Skin epidermis (tissue), 12 donors: ENCODE measurements around the gene CCDC93.

ENCODE experiments used
- H3K27ac ChIP-seq, 21 experiments: fragments of 200-600 bp; sonication (generic) in 11 of 21; one replicate each; pipeline ENCODE4 v1.5.0; 2020; ENCODE audit warnings: mild to moderate bottlenecking in 3 of 21, inconsistent platforms in 2 of 21, moderate library complexity in 2 of 21
- H3K4me3 ChIP-seq, 7 experiments: fragments of 200-600 bp; sonication (generic) in 2 of 7; one replicate each; pipeline ENCODE4 v1.5.0; 2020; ENCODE audit warnings: inconsistent platforms in 2 of 7, mild to moderate bottlenecking in 2 of 7, moderate library complexity in 1 of 7

Gene CCDC93, protein sequence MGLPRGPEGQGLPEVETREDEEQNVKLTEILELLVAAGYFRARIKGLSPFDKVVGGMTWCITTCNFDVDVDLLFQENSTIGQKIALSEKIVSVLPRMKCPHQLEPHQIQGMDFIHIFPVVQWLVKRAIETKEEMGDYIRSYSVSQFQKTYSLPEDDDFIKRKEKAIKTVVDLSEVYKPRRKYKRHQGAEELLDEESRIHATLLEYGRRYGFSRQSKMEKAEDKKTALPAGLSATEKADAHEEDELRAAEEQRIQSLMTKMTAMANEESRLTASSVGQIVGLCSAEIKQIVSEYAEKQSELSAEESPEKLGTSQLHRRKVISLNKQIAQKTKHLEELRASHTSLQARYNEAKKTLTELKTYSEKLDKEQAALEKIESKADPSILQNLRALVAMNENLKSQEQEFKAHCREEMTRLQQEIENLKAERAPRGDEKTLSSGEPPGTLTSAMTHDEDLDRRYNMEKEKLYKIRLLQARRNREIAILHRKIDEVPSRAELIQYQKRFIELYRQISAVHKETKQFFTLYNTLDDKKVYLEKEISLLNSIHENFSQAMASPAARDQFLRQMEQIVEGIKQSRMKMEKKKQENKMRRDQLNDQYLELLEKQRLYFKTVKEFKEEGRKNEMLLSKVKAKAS

DNA sequence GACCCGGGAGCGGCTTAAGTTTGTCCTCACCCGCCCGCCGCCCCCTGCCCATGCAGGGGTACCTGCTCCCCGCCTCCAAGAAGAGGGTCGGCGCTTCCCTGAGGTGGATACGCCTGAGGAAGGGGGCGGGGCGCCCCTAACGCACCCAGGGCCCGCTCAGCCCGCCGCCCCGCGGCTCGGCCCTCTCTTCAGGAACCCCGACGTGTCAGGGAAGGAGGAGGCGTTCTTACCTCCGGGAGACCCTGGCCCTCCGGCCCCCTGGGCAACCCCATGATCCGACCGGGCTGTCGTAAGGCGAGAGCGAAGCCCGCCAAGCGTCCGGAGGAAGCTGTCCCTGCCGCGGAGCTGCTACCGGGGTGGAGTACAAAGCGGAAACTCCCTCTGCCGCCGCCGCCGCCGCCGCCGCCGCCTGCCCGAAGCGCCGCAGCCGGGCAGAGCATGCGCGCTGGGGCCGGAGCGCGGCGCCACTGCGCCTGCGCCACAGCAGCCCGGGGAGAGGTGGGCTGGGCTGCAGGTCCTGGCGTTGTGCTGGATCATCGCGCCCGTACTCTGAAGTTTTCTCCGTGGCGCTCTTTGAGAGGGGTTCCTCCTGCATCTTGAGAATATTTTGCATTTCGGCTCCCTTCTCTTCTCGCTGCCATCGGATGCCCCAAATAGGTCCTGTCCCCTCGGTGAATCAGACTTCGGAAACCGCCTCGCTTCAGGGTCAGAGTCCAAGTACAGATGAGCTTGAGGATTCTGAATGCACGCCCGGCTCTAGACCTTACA lies at the start of gene CCDC93:
TSS of gene CCDC93 (minus strand) at position 347 of the 768 bp plus-strand sequence. CDS start at position 272, 75 bp downstream.
- H3K4me3 ChIP-seq = peak within 1 kb of the TSS; percentile 73 to 99 (median 97)
- H3K27ac ChIP-seq = peak within 1 kb of the TSS; percentile 61 to 98 (median 89)

DNA sequence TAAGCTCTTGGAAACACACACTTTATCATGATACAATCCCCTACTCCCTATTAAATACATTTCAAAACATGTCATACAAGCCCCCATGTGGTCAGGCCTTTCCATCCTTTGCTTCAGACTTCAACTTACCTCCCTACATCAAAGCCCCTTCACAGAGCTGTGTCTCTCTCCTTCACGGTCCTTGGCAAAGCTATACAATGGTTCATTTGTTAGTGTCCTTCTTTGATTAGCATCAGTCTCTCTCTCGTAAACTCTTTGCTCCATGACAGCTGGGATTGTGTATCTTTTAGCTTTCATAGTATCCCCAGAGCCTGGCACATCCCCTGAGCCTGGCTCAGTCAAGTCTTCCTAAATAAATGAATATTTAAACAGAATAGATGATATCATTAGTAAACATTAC lies 48.8 kb upstream of the CCDC93 start:
- H3K27ac ChIP-seq = no peak overlapping the region
- H3K4me3 ChIP-seq = no peak overlapping the region

GRCh38 chr2:118062048-118062447 lies 48.2 kb upstream of the CCDC93 start:
- H3K4me3 ChIP-seq = no peak overlapping the region
- peak overlapping the region in 1 of 21 experiments; percentile 61 for H3K27ac ChIP-seq

DNA sequence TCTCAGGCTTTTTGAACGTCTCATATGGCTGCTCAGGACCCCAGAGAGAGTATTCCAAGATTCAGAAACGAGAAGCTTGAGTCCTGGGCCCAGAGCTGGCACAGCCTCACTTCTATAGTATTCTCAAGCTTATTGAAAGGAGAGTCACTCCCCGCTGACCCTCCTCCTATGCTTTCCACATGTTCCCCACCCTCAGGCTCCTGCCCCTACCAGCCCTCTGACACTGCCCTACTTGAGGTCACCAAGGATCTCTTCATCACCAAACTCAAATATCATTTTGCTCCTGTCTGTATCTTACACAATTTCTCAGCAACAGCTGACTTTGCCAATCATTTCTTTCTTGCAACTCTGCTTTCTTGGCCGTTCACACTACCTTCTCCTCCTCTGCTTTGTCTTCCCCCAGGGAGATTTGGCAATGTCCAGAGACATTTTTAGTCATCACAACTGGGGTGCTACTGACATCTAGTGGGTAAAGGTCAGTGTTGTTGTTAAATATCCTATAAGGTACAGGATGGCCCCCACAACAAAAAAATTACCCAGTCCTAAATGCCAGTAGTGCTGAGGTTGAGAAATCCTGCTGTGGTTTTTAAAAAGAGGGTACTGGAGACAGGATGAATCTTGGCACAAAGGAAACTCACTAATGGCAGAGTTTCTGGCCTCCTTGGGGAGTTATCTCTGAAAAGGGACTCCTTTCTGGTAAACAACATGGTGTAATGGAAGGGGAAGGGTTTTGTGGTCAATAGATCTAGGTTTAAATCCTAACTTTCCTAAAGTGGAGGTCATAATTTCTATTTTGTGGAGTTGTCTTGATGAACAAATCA lies 47.5 kb upstream of the CCDC93 start:
- Histone ChIP-seq H3K27ac (peak overlapping the region in 5 of 21 experiments; percentile 32 to 68 (median 40)), H3K4me3 (no peak overlapping the region)

DNA sequence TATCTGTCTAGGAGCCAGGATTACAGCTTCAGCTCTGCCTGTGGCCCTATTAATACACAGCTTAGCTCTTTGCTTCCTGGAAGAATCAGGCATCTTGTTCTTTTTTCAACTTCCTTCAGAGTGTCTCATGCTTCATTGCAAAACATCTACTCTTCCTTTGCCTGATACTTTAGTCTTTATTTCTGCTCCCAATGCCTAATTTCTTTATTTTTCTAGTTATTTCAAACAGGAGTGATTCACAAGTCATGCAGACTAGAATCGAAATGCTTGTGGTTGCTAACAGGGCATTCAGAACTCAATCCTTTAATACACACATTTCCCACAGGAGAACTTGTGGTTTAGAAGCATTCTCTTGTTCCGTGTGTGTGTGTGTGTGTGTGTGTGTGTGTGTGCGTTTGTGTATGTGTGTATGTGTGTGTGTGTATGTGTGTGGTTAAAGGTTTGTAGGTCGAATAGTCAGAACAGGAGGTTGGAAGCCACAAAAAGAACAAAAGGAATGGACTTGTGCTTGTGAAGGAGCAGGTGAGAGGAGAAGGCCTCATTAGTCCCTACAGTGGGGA lies 46.1 kb upstream of the CCDC93 start:
- H3K4me3 ChIP-seq = no peak overlapping the region
- H3K27ac ChIP-seq = peak overlapping the region in 12 of 21 experiments; percentile 24 to 71 (median 42)

DNA sequence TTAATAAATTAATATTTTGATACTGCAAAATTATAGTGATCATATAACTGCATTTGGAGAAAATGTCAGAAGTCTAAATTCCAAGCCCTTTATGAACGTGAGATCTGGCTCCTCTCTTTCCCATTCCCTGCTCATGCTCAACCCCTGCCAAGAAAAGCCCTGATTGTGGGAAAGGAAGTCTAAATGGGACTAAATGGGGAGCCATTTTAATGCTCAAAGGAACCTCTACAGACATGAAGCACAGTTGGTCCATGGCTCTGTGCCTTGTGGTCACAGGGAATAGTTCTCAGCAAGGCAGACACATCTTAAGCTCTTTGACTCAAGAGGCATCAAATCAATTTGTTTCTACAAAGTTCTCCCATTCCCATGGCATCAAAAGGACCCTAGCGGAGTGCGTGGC lies 45.1 kb upstream of the CCDC93 start:
- Histone ChIP-seq H3K27ac (peak overlapping the region in 8 of 21 experiments; percentile 18 to 71 (median 50)), H3K4me3 (no peak overlapping the region)

- peak overlapping the region in 1 of 21 experiments; percentile 35 for H3K27ac ChIP-seq
- H3K4me3 ChIP-seq = no peak overlapping the region
These were observed 42.9 kb upstream of the CCDC93 start for GRCh38 chr2:118056801-118057200.

- no peak overlapping the region for H3K4me3 ChIP-seq
- H3K27ac ChIP-seq = peak overlapping the region in 3 of 21 experiments; percentile 12 to 59 (median 35)
These were observed 42.3 kb upstream of the CCDC93 start for GRCh38 chr2:118056165-118056534.

DNA sequence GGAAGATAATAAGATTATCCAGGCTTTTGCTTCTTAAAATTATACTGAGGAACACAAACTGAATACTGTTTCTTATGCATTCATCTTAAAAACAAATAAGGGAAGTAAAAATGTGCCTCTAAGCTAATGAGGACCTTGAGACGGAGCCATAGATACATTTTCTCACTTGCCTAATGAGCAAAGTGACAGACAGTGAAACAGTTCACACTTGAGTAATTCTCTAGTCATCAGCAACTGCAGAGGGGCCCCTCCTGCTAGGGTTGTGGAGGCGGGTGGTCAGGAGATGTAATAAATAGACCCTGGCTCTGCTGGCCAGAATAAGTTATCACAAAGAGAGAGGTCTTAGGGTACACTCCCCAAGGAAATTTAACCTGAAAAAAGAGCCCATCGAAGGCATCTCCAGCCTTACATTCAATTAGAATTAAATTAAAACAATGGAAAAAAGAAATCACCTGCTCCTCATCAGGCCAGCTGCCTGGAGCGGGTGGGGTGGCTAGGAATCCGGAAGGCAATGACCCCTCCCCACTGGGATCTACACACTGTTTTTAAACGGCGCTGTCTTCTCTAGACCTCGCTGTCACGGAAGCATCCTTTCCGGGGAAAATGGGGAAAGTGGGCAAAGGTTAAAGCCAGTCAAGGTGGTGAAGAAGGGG lies 41.8 kb upstream of the CCDC93 start:
- Histone ChIP-seq H3K4me3 (no peak overlapping the region), H3K27ac (peak overlapping the region in 2 of 21 experiments; percentile 12 to 59)

GRCh38 chr2:118054213-118055008 lies 40.5 kb upstream of the CCDC93 start:
- no peak overlapping the region for H3K27ac ChIP-seq
- H3K4me3 ChIP-seq = no peak overlapping the region

DNA sequence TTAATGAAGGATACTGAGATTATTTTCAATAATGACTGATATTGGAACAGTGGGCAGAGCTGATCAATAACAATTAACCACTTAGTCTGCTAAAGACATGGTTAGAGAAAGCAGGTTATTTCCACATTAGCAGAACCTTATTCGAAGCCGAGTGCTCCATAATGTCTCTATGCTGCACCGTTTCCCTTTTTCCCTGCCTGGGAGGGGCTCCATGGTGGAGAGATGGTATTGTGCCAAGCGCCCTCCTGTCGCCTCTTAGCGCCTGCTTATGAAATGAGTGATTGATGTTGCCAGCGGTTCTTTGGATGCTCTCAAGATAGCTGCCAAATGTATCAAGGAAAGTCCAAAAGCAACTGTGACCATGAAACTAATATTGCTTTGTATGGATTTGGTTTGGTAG lies 39.8 kb upstream of the CCDC93 start:
- H3K27ac ChIP-seq = no peak overlapping the region
- no peak overlapping the region for H3K4me3 ChIP-seq

- no peak overlapping the region for H3K27ac ChIP-seq
- H3K4me3 ChIP-seq = no peak overlapping the region
These were observed 38.6 kb upstream of the CCDC93 start for GRCh38 chr2:118052474-118052873.

GRCh38 chr2:118051826-118052358 lies 38.0 kb upstream of the CCDC93 start:
- Histone ChIP-seq H3K4me3 (no peak overlapping the region), H3K27ac (no peak overlapping the region)

DNA sequence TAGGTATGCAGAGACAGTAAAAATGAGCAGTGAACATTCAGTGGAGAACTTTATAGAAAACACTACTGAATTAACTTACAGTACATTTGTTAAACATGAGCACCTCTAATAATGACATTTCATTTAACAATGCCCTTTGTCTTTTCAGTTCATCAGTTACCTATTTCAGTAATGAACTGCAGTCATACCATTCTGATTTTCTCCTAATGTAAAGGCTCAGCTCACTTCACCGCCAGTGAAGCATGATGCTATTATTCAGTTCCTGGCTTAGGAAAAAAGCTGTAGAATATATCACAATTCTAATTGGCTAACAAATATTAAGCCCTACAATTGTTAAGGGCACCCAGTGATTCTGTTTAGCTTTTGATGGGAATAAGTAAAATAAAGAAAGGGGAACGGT lies 37.1 kb upstream of the CCDC93 start:
- H3K27ac ChIP-seq = no peak overlapping the region
- H3K4me3 ChIP-seq = no peak overlapping the region

DNA sequence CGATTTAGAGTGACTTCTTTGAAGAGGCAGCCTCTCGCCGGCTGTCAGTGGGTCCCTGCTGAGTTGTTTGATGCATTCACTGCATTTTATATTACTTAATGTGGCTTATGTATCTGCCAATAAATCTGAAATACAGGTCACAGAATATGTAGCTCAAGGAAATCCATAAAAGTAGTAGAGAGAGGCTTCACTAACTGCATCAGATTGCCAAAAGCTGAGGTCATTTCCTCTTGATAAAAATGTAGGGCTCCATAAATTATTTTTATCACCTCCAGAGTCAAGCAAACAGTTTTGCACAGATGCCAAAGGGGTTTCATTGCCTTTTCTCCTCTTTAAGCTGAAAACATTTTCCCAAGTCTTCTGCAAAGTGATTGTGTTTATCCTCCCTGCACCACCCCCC lies 36.5 kb upstream of the CCDC93 start:
- H3K27ac ChIP-seq = no peak overlapping the region
- no peak overlapping the region for H3K4me3 ChIP-seq

GRCh38 chr2:118049816-118050140 lies 35.9 kb upstream of the CCDC93 start:
- Histone ChIP-seq H3K4me3 (no peak overlapping the region), H3K27ac (no peak overlapping the region)

- Histone ChIP-seq H3K27ac (no peak overlapping the region), H3K4me3 (no peak overlapping the region)
These were observed 35.4 kb upstream of the CCDC93 start for GRCh38 chr2:118049140-118049815.
